K562 (cell line): Measurements from ENCODE around the gene IARS2. TPM values are rescaled to one million over a fixed set of nuclear protein-coding genes. Genes with fewer than 3 reads are reported as not detected.

Experiments used
- BCOR ChIP-seq: fragments of 450-650 bp; IDR thresholded peaks from 2 replicates; pipeline ENCODE4 v1.6.1; 2016
- CXXC5 ChIP-seq: fragments of 250-450 bp; sonication (Bioruptor Pico); IDR thresholded peaks from 2 replicates; pipeline ENCODE4 v1.8.0; 2022; ENCODE audit warnings: inconsistent platforms, mild to moderate bottlenecking, moderate library complexity
- MAZ ChIP-seq, 2 experiments: fragments of 450-650 bp in 1 of 2; sonication (generic) in 1 of 2; formaldehyde crosslinking; IDR thresholded peaks in 1 of 2; conservative IDR thresholded peaks in 1 of 2; 2 replicates each; pipeline versions ENCODE4 v1.4.0 to v1.5.0; 2020; ENCODE audit warnings: mild to moderate bottlenecking in 1 of 2, missing genetic modification reagents in 1 of 2
- MBD1 ChIP-seq: fragments of 250-450 bp; sonication (Bioruptor Pico); IDR thresholded peaks from 2 replicates; pipeline ENCODE4 v1.8.0; 2022; ENCODE audit warnings: inconsistent platforms
- RCOR1 ChIP-seq, 2 experiments: IDR thresholded peaks; 2 replicates each; pipeline ENCODE4 v1.6.1; 2012; ENCODE audit warnings: low read depth in 2 of 2, low read length in 2 of 2, borderline replicate concordance in 1 of 2, improper control_type of control experiment in 1 of 2
- XRCC5 ChIP-seq: fragments of 200-400 bp; formaldehyde crosslinking; IDR thresholded peaks from 2 replicates; pipeline ENCODE4 v1.6.1; 2017; ENCODE audit warnings: low read depth, mild to moderate bottlenecking, low read length
- YY1 ChIP-seq, 3 experiments: IDR thresholded peaks; 2 replicates each; pipeline ENCODE4 v1.6.1; 2011; ENCODE audit warnings: low read length in 2 of 3, mild to moderate bottlenecking in 2 of 3, moderate library complexity in 2 of 3, borderline replicate concordance in 1 of 3, control low read depth in 1 of 3, low read depth in 1 of 3; ENCODE audit not compliant: insufficient read depth in 3 of 3, insufficient replicate concordance in 2 of 3, control insufficient read depth in 1 of 3, insufficient read length in 1 of 3; ENCODE audit errors: extremely low read depth in 1 of 3
- ZNF121 ChIP-seq: sonication (generic); formaldehyde crosslinking; conservative IDR thresholded peaks from 2 replicates; pipeline ENCODE4 v1.8.0; 2022; ENCODE audit warnings: missing genetic modification reagents
- ZNF384 ChIP-seq: IDR thresholded peaks from 2 replicates; pipeline ENCODE4 v1.6.1; 2012; ENCODE audit warnings: low read depth, low read length, improper control_type of control experiment
- polyA plus RNA-seq, 8 experiments: library from polyadenylated mRNA; depleted of rRNA in 4 of 8; stranded (reverse) in 5 of 8; unstranded in 3 of 8; fragments of >200 nt; fragmentation: Nextera tagmentation in 2 of 8; fragmentation: Illumina TruSeq in 1 of 8; extraction: Ambion mirVana in 2 of 8; extraction: Trizol in 1 of 8; gene quantifications; 2 replicates each; pipeline versions ENCODE4 v1.2.1 to v1.2.3, GENCODE V29; 2011 to 2014; ENCODE audit warnings: inconsistent platforms in 1 of 8, missing spikeins in 1 of 8
- total RNA-seq, 7 experiments: library from RNA; depleted of rRNA in 6 of 7; stranded (reverse); fragments of >200 nt in 6 of 7; fragmentation: Illumina TruSeq in 2 of 7; extraction: Trizol in 2 of 7; gene quantifications; 2 replicates each; pipeline versions ENCODE4 v1.2.1 to v1.2.3, GENCODE V29; 2011 to 2021; ENCODE audit warnings: low replicate concordance in 1 of 7
- TF ChIP-seq, protein P1 (sequence below): fragments of 450-650 bp; IDR thresholded peaks from 2 replicates; pipeline ENCODE4 v1.6.1; 2017; ENCODE audit warnings: antibody characterized with exemption, mild to moderate bottlenecking
- TF ChIP-seq, protein P2 (sequence below): sonication (generic); formaldehyde crosslinking; IDR thresholded peaks from 2 replicates; pipeline ENCODE4 v1.8.1; 2023; ENCODE audit warnings: mild to moderate bottlenecking, missing genetic modification reagents
- TF ChIP-seq, protein P3 (sequence below), 2 experiments: fragments of 450-650 bp; IDR thresholded peaks; 2 replicates each; pipeline ENCODE4 v1.6.1; 2016
- TF ChIP-seq, protein P4 (sequence below), 3 experiments: IDR thresholded peaks in 2 of 3; conservative IDR thresholded peaks in 1 of 3; 2 replicates each; pipeline ENCODE4 v1.5.1; 2011 to 2012; ENCODE audit warnings: low read length in 3 of 3, mild to moderate bottlenecking in 3 of 3, control low read depth in 2 of 3, improper control_type of control experiment in 1 of 3, inconsistent platforms in 1 of 3, low read depth in 1 of 3, mixed read lengths in 1 of 3, moderate library complexity in 1 of 3; ENCODE audit not compliant: insufficient read depth in 2 of 3

IARS2 gene
- total and polyA plus RNA-seq, 9 of the 15 experiments (the other 6 are each of a cell fraction or from before 2014, with no cell fraction given), result 39.6 to 127 (median 93.8) TPM

- TF ChIP-seq, protein P1, sequence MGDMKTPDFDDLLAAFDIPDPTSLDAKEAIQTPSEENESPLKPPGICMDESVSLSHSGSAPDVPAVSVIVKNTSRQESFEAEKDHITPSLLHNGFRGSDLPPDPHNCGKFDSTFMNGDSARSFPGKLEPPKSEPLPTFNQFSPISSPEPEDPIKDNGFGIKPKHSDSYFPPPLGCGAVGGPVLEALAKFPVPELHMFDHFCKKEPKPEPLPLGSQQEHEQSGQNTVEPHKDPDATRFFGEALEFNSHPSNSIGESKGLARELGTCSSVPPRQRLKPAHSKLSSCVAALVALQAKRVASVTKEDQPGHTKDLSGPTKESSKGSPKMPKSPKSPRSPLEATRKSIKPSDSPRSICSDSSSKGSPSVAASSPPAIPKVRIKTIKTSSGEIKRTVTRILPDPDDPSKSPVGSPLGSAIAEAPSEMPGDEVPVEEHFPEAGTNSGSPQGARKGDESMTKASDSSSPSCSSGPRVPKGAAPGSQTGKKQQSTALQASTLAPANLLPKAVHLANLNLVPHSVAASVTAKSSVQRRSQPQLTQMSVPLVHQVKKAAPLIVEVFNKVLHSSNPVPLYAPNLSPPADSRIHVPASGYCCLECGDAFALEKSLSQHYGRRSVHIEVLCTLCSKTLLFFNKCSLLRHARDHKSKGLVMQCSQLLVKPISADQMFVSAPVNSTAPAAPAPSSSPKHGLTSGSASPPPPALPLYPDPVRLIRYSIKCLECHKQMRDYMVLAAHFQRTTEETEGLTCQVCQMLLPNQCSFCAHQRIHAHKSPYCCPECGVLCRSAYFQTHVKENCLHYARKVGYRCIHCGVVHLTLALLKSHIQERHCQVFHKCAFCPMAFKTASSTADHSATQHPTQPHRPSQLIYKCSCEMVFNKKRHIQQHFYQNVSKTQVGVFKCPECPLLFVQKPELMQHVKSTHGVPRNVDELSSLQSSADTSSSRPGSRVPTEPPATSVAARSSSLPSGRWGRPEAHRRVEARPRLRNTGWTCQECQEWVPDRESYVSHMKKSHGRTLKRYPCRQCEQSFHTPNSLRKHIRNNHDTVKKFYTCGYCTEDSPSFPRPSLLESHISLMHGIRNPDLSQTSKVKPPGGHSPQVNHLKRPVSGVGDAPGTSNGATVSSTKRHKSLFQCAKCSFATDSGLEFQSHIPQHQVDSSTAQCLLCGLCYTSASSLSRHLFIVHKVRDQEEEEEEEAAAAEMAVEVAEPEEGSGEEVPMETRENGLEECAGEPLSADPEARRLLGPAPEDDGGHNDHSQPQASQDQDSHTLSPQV, result 0 out of 2 replicates have a peak, but pooled peaks have one; percentile 23
- TF ChIP-seq ZNF384 (peak; percentile 76), CXXC5 (peak; percentile 71), YY1 (IDR thresholded peaks at IDR 0.05; ENCODE audit: borderline replicate concordance in 1 of 3, control insufficient read depth in 1 of 3, extremely low read depth in 1 of 3, insufficient read depth in 3 of 3, insufficient read length in 1 of 3, insufficient replicate concordance in 2 of 3, low read depth in 1 of 3, low read length in 2 of 3) (peak in 1 of 3 experiments; percentile 25), ZNF121 (peak; percentile 95), RCOR1 (IDR thresholded peaks at IDR 0.05; ENCODE audit: borderline replicate concordance in 1 of 2, low read depth in 2 of 2, low read length in 2 of 2) (peak in 1 of 2 experiments; percentile 38; a peak in 1 of 4 replicates), MAZ (CRISPR knock-in tag; conservative IDR thresholded peaks at IDR 0.05 in 1 of 2, IDR thresholded peaks at IDR 0.05 in 1 of 2) (peak in 1 of 2 experiments; percentile 65; a peak in 1 of 4 replicates), MBD1 (CRISPR knock-in tag) (0 out of 2 replicates have a peak, but pooled peaks have one; percentile 41), BCOR (peak; percentile 87), XRCC5 (0 out of 2 replicates have a peak, but pooled peaks have one; percentile 39)
- TF ChIP-seq, protein P2, sequence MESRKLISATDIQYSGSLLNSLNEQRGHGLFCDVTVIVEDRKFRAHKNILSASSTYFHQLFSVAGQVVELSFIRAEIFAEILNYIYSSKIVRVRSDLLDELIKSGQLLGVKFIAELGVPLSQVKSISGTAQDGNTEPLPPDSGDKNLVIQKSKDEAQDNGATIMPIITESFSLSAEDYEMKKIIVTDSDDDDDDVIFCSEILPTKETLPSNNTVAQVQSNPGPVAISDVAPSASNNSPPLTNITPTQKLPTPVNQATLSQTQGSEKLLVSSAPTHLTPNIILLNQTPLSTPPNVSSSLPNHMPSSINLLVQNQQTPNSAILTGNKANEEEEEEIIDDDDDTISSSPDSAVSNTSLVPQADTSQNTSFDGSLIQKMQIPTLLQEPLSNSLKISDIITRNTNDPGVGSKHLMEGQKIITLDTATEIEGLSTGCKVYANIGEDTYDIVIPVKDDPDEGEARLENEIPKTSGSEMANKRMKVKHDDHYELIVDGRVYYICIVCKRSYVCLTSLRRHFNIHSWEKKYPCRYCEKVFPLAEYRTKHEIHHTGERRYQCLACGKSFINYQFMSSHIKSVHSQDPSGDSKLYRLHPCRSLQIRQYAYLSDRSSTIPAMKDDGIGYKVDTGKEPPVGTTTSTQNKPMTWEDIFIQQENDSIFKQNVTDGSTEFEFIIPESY (CRISPR knock-in tag), result peak; percentile 57; the same call in 1 of the 2 replicates
- TF ChIP-seq, protein P3, sequence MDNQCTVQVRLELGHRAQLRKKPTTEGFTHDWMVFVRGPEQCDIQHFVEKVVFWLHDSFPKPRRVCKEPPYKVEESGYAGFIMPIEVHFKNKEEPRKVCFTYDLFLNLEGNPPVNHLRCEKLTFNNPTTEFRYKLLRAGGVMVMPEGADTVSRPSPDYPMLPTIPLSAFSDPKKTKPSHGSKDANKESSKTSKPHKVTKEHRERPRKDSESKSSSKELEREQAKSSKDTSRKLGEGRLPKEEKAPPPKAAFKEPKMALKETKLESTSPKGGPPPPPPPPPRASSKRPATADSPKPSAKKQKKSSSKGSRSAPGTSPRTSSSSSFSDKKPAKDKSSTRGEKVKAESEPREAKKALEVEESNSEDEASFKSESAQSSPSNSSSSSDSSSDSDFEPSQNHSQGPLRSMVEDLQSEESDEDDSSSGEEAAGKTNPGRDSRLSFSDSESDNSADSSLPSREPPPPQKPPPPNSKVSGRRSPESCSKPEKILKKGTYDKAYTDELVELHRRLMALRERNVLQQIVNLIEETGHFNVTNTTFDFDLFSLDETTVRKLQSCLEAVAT (IDR thresholded peaks at IDR 0.05), result peak in 1 of 2 experiments; percentile 23; a peak in 1 of 4 replicates
- TF ChIP-seq, protein P4, sequence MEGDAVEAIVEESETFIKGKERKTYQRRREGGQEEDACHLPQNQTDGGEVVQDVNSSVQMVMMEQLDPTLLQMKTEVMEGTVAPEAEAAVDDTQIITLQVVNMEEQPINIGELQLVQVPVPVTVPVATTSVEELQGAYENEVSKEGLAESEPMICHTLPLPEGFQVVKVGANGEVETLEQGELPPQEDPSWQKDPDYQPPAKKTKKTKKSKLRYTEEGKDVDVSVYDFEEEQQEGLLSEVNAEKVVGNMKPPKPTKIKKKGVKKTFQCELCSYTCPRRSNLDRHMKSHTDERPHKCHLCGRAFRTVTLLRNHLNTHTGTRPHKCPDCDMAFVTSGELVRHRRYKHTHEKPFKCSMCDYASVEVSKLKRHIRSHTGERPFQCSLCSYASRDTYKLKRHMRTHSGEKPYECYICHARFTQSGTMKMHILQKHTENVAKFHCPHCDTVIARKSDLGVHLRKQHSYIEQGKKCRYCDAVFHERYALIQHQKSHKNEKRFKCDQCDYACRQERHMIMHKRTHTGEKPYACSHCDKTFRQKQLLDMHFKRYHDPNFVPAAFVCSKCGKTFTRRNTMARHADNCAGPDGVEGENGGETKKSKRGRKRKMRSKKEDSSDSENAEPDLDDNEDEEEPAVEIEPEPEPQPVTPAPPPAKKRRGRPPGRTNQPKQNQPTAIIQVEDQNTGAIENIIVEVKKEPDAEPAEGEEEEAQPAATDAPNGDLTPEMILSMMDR (IDR thresholded peaks at IDR 0.05 in 2 of 3, conservative IDR thresholded peaks at IDR 0.05 in 1 of 3; ENCODE audit: insufficient read depth in 2 of 3, low read depth in 1 of 3, low read length in 3 of 3), result peak; percentile 74 to 80 (median 75)
These were observed 7.7 kb upstream of the IARS2 start (continued) for GRCh38 chr1:220086261-220086686.
